ENCODE results near the gene LRP1B. TPM values are rescaled to one million over a fixed set of nuclear protein-coding genes. Genes with fewer than 3 reads are reported as not detected.

Gene LRP1B
- polyA plus RNA-seq, 1 of the 3 experiments (the other 2 are of a cell fraction): 0.28 TPM

- TF ChIP-seq ELF1 (IDR thresholded peaks at IDR 0.05) (no peak), PBX3 (IDR thresholded peaks at IDR 0.05) (no peak), USF1 (IDR thresholded peaks at IDR 0.05; ENCODE audit: borderline replicate concordance, low read depth) (no peak), RAD21 (IDR thresholded peaks at IDR 0.05; ENCODE audit: low read length) (no peak), USF2 (IDR thresholded peaks at IDR 0.05; ENCODE audit: borderline replicate concordance, low read depth, low read length) (no peak), GATA2 (CRISPR knock-in tag; IDR thresholded peaks at IDR 0.05) (no peak), RFX5 (IDR thresholded peaks at IDR 0.05; ENCODE audit: low read length) (no peak), NFIC (IDR thresholded peaks at IDR 0.05; ENCODE audit: borderline replicate concordance) (no peak)
Measured at GRCh38 chr2:141856215-141856919, 274.4 kb downstream of the LRP1B start (continued).

- H3K4me1 ChIP-seq (ENCODE audit: control insufficient read depth in 1 of 2, insufficient read depth in 2 of 2, low read depth in 1 of 2, low read length in 1 of 2): no peaks in the 10 kb centered on the region; a peak in 1 of 4 replicates
- ChIA-PET POLR2A (no interaction called here), CTCF (no interaction called here)
- H3K9me3 ChIP-seq: no peaks in the 10 kb centered on the region
- no peak for TF ChIP-seq TCF12 (IDR thresholded peaks at IDR 0.05)
- TF ChIP-seq USF1 (IDR thresholded peaks at IDR 0.05; ENCODE audit: borderline replicate concordance, low read depth): no peak
- no peak for TF ChIP-seq TEAD4 (IDR thresholded peaks at IDR 0.05; ENCODE audit: borderline replicate concordance, insufficient read depth)
- TF ChIP-seq NFIC (IDR thresholded peaks at IDR 0.05; ENCODE audit: borderline replicate concordance): no peak
- no peak for TF ChIP-seq RAD21 (IDR thresholded peaks at IDR 0.05; ENCODE audit: low read length)
- no peak for TF ChIP-seq GATA2 (CRISPR knock-in tag; IDR thresholded peaks at IDR 0.05)
- no peak for TF ChIP-seq TAF1 (IDR thresholded peaks at IDR 0.05; ENCODE audit: borderline replicate concordance, low read depth, low read length)
- TF ChIP-seq RCOR1 (IDR thresholded peaks at IDR 0.05; ENCODE audit: low read length): no peak
- TF ChIP-seq GABPA (IDR thresholded peaks at IDR 0.05; ENCODE audit: low read depth): no peak
- no peak for TF ChIP-seq FOXJ3 (CRISPR knock-in tag; IDR thresholded peaks at IDR 0.05)
- no peak for TF ChIP-seq RXRA (IDR thresholded peaks at IDR 0.05; ENCODE audit: borderline replicate concordance, low read depth)
- TF ChIP-seq EP300 (IDR thresholded peaks at IDR 0.05; ENCODE audit: borderline replicate concordance in 1 of 2, low read depth in 1 of 2, low read length in 1 of 2): no peak
- no peak for TF ChIP-seq MEF2A (IDR thresholded peaks at IDR 0.05; ENCODE audit: borderline replicate concordance, low read depth)
- TF ChIP-seq SIN3A (IDR thresholded peaks at IDR 0.05; ENCODE audit: borderline replicate concordance, low read depth, low read length): no peak
- no peak for TF ChIP-seq PBX3 (IDR thresholded peaks at IDR 0.05)
- TF ChIP-seq YY1 (IDR thresholded peaks at IDR 0.05; ENCODE audit: low read depth): no peak
- TF ChIP-seq POLR2AphosphoS5 (IDR thresholded peaks at IDR 0.05; ENCODE audit: low read depth, low read length): no peak
- TF ChIP-seq CTCF (IDR thresholded peaks at IDR 0.05): no peak
- TF ChIP-seq FOXM1 (IDR thresholded peaks at IDR 0.05; ENCODE audit: low read depth): no peak
- no peak for TF ChIP-seq NRF1 (IDR thresholded peaks at IDR 0.05; ENCODE audit: low read depth, low read length)
- DNase-seq: no peak
- no peak overlapping the region for H2AFZ ChIP-seq (ENCODE audit: low read depth)
- no peak overlapping the region for H3K27ac ChIP-seq (ENCODE audit: low read depth in 2 of 2, low read length in 1 of 2)
- H3K36me3 ChIP-seq (replicated peaks in 1 of 2; ENCODE audit: control insufficient read depth in 1 of 2, insufficient read depth in 2 of 2, low read length in 1 of 2): no peaks in the 10 kb centered on the region
- no peaks in the 10 kb centered on the region for H3K9me2 ChIP-seq
- H3K9ac ChIP-seq: no peak overlapping the region
- 74% methylated on average over 1 of the region's 1 CpG for WGBS (ENCODE audit: low lambda C conversion rate)
- H3F3A ChIP-seq (replicated peaks; ENCODE audit: insufficient read depth): no peaks in the 10 kb centered on the region
- H4K20me1 ChIP-seq (ENCODE audit: insufficient read depth): no peaks in the 10 kb centered on the region
- no peaks in the 10 kb centered on the region for H3K79me2 ChIP-seq (ENCODE audit: insufficient read depth)
- H3K4me3 ChIP-seq (ENCODE audit: low read depth in 2 of 2, low read length in 1 of 2): no peak overlapping the region
- no peaks in the 10 kb centered on the region for H3K27me3 ChIP-seq (ENCODE audit: insufficient read depth)
- no peak overlapping the region for H3K4me2 ChIP-seq
Measured at GRCh38 chr2:141848191-141848590, 282.6 kb downstream of the LRP1B start.
